Ovary (tissue), 9 donors: ENCODE results near the gene CCDC187. TPM values are rescaled to one million over a fixed set of nuclear protein-coding genes. Genes with fewer than 3 reads are reported as not detected.
A peak's percentile ranks its signal among the peaks of the same experiment; 100 is the strongest.

ENCODE experiments used
- DNase-seq, 5 donors: peaks; one replicate each; pipeline ENCODE4 v3.0.0-alpha.2; 2019 to 2020
- H3K27ac ChIP-seq, 2 donors: fragments of 200-600 bp; one replicate each; pipeline versions ENCODE4 v1.5.1 to v1.8.0; 2019 to 2022
- H3K27me3 ChIP-seq: fragments of 200-600 bp; one replicate; pipeline ENCODE4 v1.8.0; 2022
- H3K36me3 ChIP-seq: fragments of 200-600 bp; sonication (generic); one replicate; pipeline ENCODE4 v1.5.1; 2019
- H3K4me1 ChIP-seq: one replicate; pipeline ENCODE4 v1.8.1; 2013; ENCODE audit warnings: mild to moderate bottlenecking, moderate library complexity; ENCODE audit not compliant: insufficient read depth
- H3K4me3 ChIP-seq: fragments of 200-600 bp; sonication (generic); one replicate; pipeline ENCODE4 v1.5.1; 2017
- H3K9me3 ChIP-seq, 2 donors: fragments of 200-600 bp in 1 of 2; sonication (generic) in 1 of 2; one replicate each; pipeline versions ENCODE4 v1.5.1 to v1.8.1; 2013 to 2019; ENCODE audit warnings: mild to moderate bottlenecking in 1 of 2, moderate library complexity in 1 of 2
- EP300 ChIP-seq: sonication (generic); formaldehyde crosslinking; IDR thresholded peaks from one replicate; pipeline ENCODE4 v1.6.1; 2017; ENCODE audit warnings: antibody characterized with exemption
- POLR2A ChIP-seq: fragments of 450-650 bp; IDR thresholded peaks from one replicate; pipeline ENCODE4 v1.6.1; 2017; ENCODE audit warnings: antibody characterized with exemption, mild to moderate bottlenecking, moderate library complexity
- WGBS, 3 donors: extraction: QIAGEN DNeasy Blood & Tissue Kit in 1 of 3; methylation state at CpG; one replicate each; pipeline versions ENCODE4 v1.1.5 to v1.1.7; 2013 to 2017; 5-methylcytosine and 5-hydroxymethylcytosine counted together
- intact Hi-C, 4 donors: fragments of 100-400 bp; cut with DNase I; formaldehyde crosslinking; loops; one replicate each; pipeline versions ENCODE4 v1.11.0 to v1.15.1; 2022 to 2023
- polyA plus RNA-seq, 2 donors: library from polyadenylated mRNA; stranded (reverse); fragments of 200-250 nt in 1 of 2; fragments of 350-450 nt in 1 of 2; fragmentation: Illumina TruSeq in 1 of 2; extraction: RNeasy Lipid Tissue Mini Kit (QIAGEN cat#74804) in 1 of 2; gene quantifications; one replicate each; pipeline ENCODE4 v1.2.3, GENCODE V29; 2013 to 2014
- total RNA-seq, 7 donors: library from RNA; depleted of rRNA in 2 of 7; stranded (reverse); fragments of >200 nt in 2 of 7; fragmentation: NEBNext Ultra II Directional in 3 of 7; extraction: Animal tissue kit (Norgen Biotek cat#: 25700) in 3 of 7; gene quantifications; one replicate each; pipeline versions ENCODE4 v1.1.0 to v1.2.4, GENCODE V29; 2016 to 2023
- TF ChIP-seq, protein P1 (sequence below), 3 donors: fragments of 450-650 bp in 2 of 3; fragments of 200-600 bp in 1 of 3; IDR thresholded peaks; one replicate each; pipeline versions ENCODE4 v1.5.1 to v1.8.0; 2016 to 2022; ENCODE audit warnings: antibody characterized with exemption in 3 of 3, mild to moderate bottlenecking in 1 of 3
- donor health status: DM: no; HTN: no; CAD: no; lungs with moderate emphysema.
- donor health status: DM: no; HTN: no; CAD: no.
- donor health status: Bipolar disorder and iron deficiency.
- donor health status: DM: yes; HTN: yes; CAD: no.
- donor health status: DM: no; HTN: no; CAD: no.
- donor health status: DM: yes; HTN: yes; CAD: no.

The CCDC187 gene
- total and polyA plus RNA-seq, 9 donors = 0.02 to 15.7 (median 0.74) TPM; not detected in 1

DNA sequence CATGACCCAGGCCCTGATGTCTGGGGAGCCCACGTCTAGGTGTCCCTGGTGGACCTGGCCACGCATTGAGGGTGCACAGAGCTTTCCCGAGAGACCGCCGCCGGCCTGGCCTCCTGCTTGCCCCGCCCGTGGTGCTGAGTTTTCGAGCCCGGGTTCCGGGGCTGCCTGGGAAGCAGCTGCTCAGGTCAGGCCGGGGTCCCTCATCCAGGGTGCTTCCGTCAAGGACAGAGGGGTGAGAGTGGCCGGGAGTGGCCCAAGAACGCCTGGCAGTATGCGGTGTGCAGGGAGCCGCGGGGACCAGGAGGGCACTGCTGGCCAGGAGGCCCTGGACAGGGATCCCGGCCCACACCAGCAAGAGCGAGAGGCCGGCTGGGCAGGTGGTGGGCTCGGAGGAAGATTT lies 19.6 kb downstream of the CCDC187 start:
- DNase-seq = no peak
- Histone ChIP-seq H3K27me3 (no peaks in the 10 kb centered on the region), H3K4me1 (no peaks in the 10 kb centered on the region), H3K36me3 (no peaks in the 10 kb centered on the region), H3K4me3 (no peak overlapping the region), H3K9me3 (no peaks in the 10 kb centered on the region), H3K27ac (no peak overlapping the region)
- intact Hi-C loops = loop anchor here in 3 of 4 donors (5.0 to 10.0 kb wide), 6 partner anchors 110 to 490 kb away; partner anchors contain the start of gene UBAC1 (in 1 of the 3)
- no peak for TF ChIP-seq EP300
- TF ChIP-seq, protein P1, sequence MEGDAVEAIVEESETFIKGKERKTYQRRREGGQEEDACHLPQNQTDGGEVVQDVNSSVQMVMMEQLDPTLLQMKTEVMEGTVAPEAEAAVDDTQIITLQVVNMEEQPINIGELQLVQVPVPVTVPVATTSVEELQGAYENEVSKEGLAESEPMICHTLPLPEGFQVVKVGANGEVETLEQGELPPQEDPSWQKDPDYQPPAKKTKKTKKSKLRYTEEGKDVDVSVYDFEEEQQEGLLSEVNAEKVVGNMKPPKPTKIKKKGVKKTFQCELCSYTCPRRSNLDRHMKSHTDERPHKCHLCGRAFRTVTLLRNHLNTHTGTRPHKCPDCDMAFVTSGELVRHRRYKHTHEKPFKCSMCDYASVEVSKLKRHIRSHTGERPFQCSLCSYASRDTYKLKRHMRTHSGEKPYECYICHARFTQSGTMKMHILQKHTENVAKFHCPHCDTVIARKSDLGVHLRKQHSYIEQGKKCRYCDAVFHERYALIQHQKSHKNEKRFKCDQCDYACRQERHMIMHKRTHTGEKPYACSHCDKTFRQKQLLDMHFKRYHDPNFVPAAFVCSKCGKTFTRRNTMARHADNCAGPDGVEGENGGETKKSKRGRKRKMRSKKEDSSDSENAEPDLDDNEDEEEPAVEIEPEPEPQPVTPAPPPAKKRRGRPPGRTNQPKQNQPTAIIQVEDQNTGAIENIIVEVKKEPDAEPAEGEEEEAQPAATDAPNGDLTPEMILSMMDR (IDR thresholded peaks at IDR 0.05) = no peak
- no peak for TF ChIP-seq POLR2A
- 52 to 73% (median 57%) methylated on average over 22 of the region's 22 CpGs for WGBS, 3 donors

DNA sequence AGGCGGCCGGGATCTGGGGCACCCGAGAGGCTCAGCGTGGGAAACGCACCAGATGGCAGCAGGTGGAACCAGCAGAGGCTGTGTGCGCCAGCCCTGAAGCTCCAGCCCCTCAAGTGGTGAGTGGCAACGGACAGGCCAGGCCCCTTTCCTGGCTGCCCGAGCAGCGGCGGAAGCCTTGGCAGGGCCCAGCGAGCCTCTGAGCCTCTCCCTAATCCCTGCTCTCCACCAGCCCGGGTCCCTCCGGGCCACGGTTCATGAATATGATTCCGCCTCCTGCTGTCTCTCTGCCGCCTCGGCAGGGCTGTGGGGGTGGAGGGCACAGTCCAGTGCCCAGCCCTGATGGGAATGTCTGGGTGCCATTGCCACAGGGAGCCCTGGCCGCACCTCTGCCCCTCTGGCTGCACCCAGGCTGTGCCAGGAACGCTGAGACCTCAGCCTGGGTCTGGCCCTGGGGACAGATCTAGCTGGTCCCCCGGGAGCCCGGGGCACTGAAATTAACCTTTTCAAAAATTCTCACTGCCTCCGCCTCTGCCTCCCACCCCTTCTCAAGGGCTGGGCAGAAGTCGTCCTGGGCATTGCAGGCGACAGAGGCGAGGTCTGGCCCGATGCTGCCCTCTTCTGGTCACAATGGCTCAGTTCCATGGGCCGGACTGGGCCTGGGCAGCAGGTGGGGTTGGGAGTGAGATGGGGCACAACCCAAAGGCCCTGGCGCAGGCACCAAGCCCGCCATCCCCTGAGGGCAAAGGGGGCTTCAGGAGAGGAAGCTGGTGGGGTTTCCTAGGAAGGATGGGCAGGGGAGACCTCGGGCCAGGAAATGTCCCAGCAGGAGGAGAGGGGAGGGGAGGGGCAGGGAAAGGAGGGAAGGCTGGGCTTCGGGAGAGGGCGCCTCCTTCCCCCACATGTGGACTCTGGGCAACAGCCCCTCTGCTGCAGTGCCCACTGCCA lies 20.3 kb downstream of the CCDC187 start:
- H3K27ac ChIP-seq = no peak overlapping the region
- WGBS, 3 donors = 13 to 22% (median 15%) methylated on average over 31 to 32 of the region's 32 CpGs

DNA sequence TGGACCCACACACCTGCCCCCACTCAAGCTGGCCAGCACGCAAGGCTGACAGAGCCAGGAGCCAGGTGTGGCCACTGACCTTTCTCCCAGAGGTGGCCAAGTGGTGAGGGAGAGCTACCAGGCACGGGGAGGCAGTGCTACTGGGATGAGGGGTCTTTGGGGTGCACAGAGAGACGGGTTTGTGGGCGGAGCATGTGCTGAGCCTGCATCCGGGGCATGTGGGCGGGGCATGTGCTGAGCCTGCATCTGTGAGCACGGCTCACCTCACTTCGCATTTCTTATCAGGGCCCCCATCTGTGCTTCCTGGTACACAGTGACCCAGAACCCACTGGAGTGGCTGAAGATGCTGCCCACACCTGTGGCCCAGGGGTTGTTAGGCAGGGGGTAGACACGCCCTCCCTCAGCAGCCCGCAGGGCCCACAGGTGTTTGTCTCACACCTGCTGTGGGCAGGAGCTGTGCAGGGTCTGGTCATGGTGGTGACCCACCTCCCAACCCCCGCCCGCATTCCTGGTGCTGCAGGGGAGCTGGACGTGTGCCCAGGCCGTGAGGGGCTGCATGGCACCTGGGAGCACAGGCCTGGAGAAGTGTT lies 21.5 kb downstream of the CCDC187 start:
- no peaks in the 10 kb centered on the region for H3K9me3 ChIP-seq
- no peaks in the 10 kb centered on the region for H3K36me3 ChIP-seq
- H3K4me3 ChIP-seq = no peak overlapping the region
- intact Hi-C loops = loop anchor here in 3 of 4 donors (5.0 to 10.0 kb wide), 6 partner anchors 108 to 488 kb away; partner anchors contain the start of gene UBAC1 (in 1 of the 3)
- H3K4me1 ChIP-seq = no peaks in the 10 kb centered on the region
- WGBS, 3 donors = 55 to 61% (median 60%) methylated on average over 12 to 14 of the region's 14 CpGs
- no peak for DNase-seq
- H3K27me3 ChIP-seq = no peaks in the 10 kb centered on the region
- no peak overlapping the region for H3K27ac ChIP-seq
- TF ChIP-seq, protein P1 (IDR thresholded peaks at IDR 0.05) = no peak
- no peak for TF ChIP-seq POLR2A
- TF ChIP-seq EP300 = no peak

More for the DNA sequence above, 20.3 kb downstream of the CCDC187 start:
- intact Hi-C loops = loop anchor here in 3 of 4 donors (5.0 to 10.0 kb wide), 6 partner anchors 109 to 489 kb away; partner anchors contain the start of gene UBAC1 (in 1 of the 3)
- no peaks in the 10 kb centered on the region for H3K27me3 ChIP-seq
- H3K4me1 ChIP-seq = no peaks in the 10 kb centered on the region
- no peaks in the 10 kb centered on the region for H3K9me3 ChIP-seq
- H3K4me3 ChIP-seq = no peak overlapping the region
- TF ChIP-seq, protein P1 (IDR thresholded peaks at IDR 0.05) = peak; percentile 63 to 75 (median 68)
- TF ChIP-seq EP300 = no peak
- peak; percentile 67 to 84 (median 76) for DNase-seq
- no peaks in the 10 kb centered on the region for H3K36me3 ChIP-seq

DNA sequence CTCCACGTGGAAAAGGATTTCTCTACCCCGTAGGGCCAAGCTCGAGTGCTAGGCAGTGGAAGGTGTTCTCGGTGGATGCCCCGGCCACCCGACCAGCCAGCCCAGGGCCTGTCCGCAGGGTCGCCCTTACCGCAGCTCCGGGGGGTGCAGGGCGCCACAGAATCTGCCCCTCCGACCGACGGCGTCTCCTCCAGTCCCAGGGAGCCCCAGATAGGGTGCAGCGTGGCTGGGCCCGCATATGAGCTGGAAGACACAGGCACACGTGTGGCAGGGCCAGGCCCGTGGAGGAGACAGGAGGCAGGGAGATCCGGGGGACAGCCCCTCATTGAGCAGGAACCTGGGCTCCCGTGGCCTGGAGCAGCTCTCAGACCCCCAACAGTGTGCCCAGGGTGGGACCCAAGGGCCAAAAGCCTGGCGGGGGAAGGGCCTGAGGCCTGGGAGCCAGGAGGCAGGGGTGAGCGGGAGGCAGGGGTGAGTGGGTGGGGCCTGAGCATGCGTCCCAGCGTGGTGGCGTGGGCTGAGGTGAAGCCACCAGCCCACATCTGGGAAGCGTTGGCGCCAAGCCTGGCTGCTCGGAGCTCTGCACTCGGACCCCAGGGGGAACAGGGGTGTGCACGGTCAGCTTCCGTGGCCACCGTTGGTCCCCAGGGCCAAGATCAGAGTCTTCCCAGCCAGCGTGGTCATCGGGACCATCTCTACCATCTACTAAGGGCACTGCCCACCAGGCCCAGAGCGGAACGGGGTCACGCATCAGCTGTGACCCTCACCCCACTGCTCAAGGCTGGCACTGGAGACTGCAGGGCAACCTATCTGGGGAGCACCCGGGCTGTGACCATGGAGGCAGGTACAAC lies 22.2 kb downstream of the CCDC187 start:
- no peaks in the 10 kb centered on the region for H3K36me3 ChIP-seq
- no peaks in the 10 kb centered on the region for H3K9me3 ChIP-seq
- H3K27me3 ChIP-seq = no peaks in the 10 kb centered on the region
- H3K4me3 ChIP-seq = no peak overlapping the region
- H3K4me1 ChIP-seq = no peaks in the 10 kb centered on the region
- TF ChIP-seq EP300 (no peak), POLR2A (no peak)
- TF ChIP-seq, protein P1 (IDR thresholded peaks at IDR 0.05) = no peak
- 78 to 85% (median 80%) methylated on average over 39 of the region's 39 CpGs for WGBS, 3 donors
- intact Hi-C loops = loop anchor here in 3 of 4 donors (5.0 to 10.0 kb wide), 6 partner anchors 107 to 487 kb away; partner anchors contain the start of gene UBAC1 (in 1 of the 3)
- no peak overlapping the region for H3K27ac ChIP-seq
- DNase-seq = no peak
